HEK293 (cell line): ENCODE data around the gene MOSPD3.

ENCODE experiments used
- PRDM6 ChIP-seq: fragments of 450-650 bp; formaldehyde crosslinking; IDR thresholded peaks from 2 replicates; pipeline ENCODE4 v1.5.1; 2017; ENCODE audit warnings: missing biosample characterization, missing genetic modification characterization
- REPIN1 ChIP-seq: fragments of 450-650 bp; formaldehyde crosslinking; IDR thresholded peaks from 2 replicates; pipeline ENCODE4 v1.5.1; 2017; ENCODE audit warnings: missing biosample characterization, missing genetic modification characterization, low read depth
- SP3 ChIP-seq: fragments of 450-650 bp; formaldehyde crosslinking; IDR thresholded peaks from 2 replicates; pipeline ENCODE4 v1.5.1; 2016; ENCODE audit warnings: missing biosample characterization, missing genetic modification characterization
- SP7 ChIP-seq: fragments of 450-650 bp; formaldehyde crosslinking; IDR thresholded peaks from 2 replicates; pipeline ENCODE4 v1.5.1; 2016; ENCODE audit warnings: missing biosample characterization, missing genetic modification characterization
- WT1 ChIP-seq: fragments of 450-650 bp; formaldehyde crosslinking; IDR thresholded peaks from 2 replicates; pipeline ENCODE4 v1.5.1; 2016; ENCODE audit warnings: missing biosample characterization, missing genetic modification characterization
- ZBTB48 ChIP-seq: fragments of 450-650 bp; formaldehyde crosslinking; IDR thresholded peaks from 2 replicates; pipeline ENCODE4 v1.5.1; 2016; ENCODE audit warnings: missing biosample characterization, missing genetic modification characterization
- ZBTB6 ChIP-seq: fragments of 450-650 bp; formaldehyde crosslinking; IDR thresholded peaks from 2 replicates; pipeline ENCODE4 v1.5.1; 2017; ENCODE audit warnings: missing biosample characterization, missing genetic modification characterization
- ZFP3 ChIP-seq: fragments of 450-650 bp; formaldehyde crosslinking; IDR thresholded peaks from 2 replicates; pipeline ENCODE4 v1.5.1; 2016; ENCODE audit warnings: low read depth, missing biosample characterization, missing genetic modification characterization
- ZNF114 ChIP-seq: fragments of 450-650 bp; formaldehyde crosslinking; IDR thresholded peaks from 2 replicates; pipeline ENCODE4 v1.5.0; 2017; ENCODE audit warnings: missing biosample characterization, missing genetic modification characterization
- ZNF138 ChIP-seq: fragments of 450-650 bp; formaldehyde crosslinking; IDR thresholded peaks from 2 replicates; pipeline ENCODE4 v1.5.1; 2016; ENCODE audit warnings: missing biosample characterization, missing genetic modification characterization, borderline replicate concordance
- ZNF391 ChIP-seq: fragments of 450-650 bp; formaldehyde crosslinking; IDR thresholded peaks from 2 replicates; pipeline ENCODE4 v1.5.1; 2016; ENCODE audit warnings: low read depth, missing biosample characterization, missing genetic modification characterization, borderline replicate concordance
- ZNF398 ChIP-seq: fragments of 450-650 bp; formaldehyde crosslinking; IDR thresholded peaks from 2 replicates; pipeline ENCODE4 v1.5.1; 2017; ENCODE audit warnings: missing biosample characterization, missing genetic modification characterization
- ZNF473 ChIP-seq: fragments of 450-650 bp; formaldehyde crosslinking; IDR thresholded peaks from 2 replicates; pipeline ENCODE4 v1.5.1; 2017; ENCODE audit warnings: missing biosample characterization, missing genetic modification characterization
- ZNF530 ChIP-seq: fragments of 450-650 bp; formaldehyde crosslinking; IDR thresholded peaks from 2 replicates; pipeline ENCODE4 v1.5.1; 2016; ENCODE audit warnings: low read depth, missing biosample characterization, missing genetic modification characterization
- ZNF610 ChIP-seq: fragments of 450-650 bp; formaldehyde crosslinking; IDR thresholded peaks from 2 replicates; pipeline ENCODE4 v1.5.1; 2016; ENCODE audit warnings: missing biosample characterization, missing genetic modification characterization, borderline replicate concordance
- ZNF621 ChIP-seq: fragments of 450-650 bp; formaldehyde crosslinking; IDR thresholded peaks from 2 replicates; pipeline ENCODE4 v1.5.1; 2017; ENCODE audit warnings: missing biosample characterization, missing genetic modification characterization
- ZNF629 ChIP-seq: fragments of 450-650 bp; formaldehyde crosslinking; IDR thresholded peaks from 2 replicates; pipeline ENCODE4 v1.5.1; 2017; ENCODE audit warnings: missing biosample characterization, missing genetic modification characterization
- ZNF654 ChIP-seq: fragments of 450-650 bp; formaldehyde crosslinking; IDR thresholded peaks from 2 replicates; pipeline ENCODE4 v1.5.1; 2016; ENCODE audit warnings: low read depth, missing biosample characterization, missing genetic modification characterization
- TF ChIP-seq, protein P1 (sequence below): fragments of 450-650 bp; formaldehyde crosslinking; IDR thresholded peaks from 2 replicates; pipeline ENCODE4 v1.5.1; 2016; ENCODE audit warnings: missing biosample characterization, missing genetic modification characterization, borderline replicate concordance

MOSPD3 gene

DNA sequence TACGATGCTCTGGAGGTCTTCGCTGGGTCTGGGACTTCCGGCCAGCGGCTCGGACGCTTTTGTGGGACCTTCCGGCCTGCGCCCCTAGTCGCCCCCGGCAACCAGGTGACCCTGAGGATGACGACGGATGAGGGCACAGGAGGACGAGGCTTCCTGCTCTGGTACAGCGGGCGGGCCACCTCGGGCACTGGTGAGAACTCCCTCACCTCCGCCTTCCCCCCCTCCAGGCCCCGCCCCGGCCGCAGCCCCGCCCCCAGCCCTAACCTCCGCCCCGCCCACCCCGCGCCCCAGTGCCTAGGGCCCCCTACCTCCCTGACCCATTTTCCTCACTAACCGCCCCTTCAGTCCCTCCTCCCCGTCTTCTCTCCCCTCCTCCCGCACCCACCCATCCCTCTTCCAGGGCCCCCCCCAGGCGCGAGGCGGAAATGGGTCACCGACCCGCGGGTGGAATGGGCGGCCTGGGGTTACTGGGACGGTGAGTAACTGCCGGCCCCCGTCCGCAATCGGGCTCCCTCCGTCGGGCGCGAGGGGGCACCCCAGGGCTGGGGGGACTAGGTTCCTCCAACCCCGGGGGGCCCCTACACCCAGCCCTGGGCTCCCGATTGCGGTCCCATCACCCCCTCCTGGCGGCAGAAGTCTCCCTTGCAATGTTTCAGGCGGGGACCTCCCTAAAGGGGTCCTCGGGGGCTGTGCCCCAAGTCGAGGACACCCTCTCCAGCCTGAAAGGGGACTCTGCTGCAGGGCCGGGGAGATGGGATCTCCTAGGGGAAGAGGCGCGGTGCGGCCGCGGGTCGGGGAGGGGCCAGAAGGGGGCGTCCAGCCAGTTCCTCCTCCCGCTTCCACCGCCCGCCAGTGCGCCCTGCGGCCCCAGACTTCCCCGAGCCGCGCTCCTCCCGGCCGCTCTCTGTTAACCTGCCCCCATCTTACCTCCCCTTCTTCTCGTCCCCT, 8.0 kb upstream of the MOSPD3 start (continued):
- TF ChIP-seq PRDM6 (tag by site-specific recombination) (no peak), REPIN1 (tag by site-specific recombination) (no peak), ZNF621 (tag by site-specific recombination) (no peak), ZNF473 (no peak), ZNF138 (tag by site-specific recombination) (no peak), WT1 (tag by site-specific recombination) (peak; percentile 27; the same call in 1 of the 2 replicates), ZNF629 (tag by site-specific recombination) (peak; percentile 24), ZNF610 (peak; percentile 58; the same call in 1 of the 2 replicates), SP7 (tag by site-specific recombination) (0 out of 2 replicates have a peak, but pooled peaks have one; percentile 52), ZNF654 (no peak), ZNF391 (0 out of 2 replicates have a peak, but pooled peaks have one; percentile 36), ZNF114 (tag by site-specific recombination) (no peak), ZNF398 (tag by site-specific recombination) (peak; percentile 97), ZNF530 (tag by site-specific recombination) (no peak), ZBTB48 (tag by site-specific recombination) (peak; percentile 86), ZBTB6 (tag by site-specific recombination) (no peak), SP3 (tag by site-specific recombination) (peak; percentile 74), ZFP3 (no peak)
- TF ChIP-seq, protein P1, sequence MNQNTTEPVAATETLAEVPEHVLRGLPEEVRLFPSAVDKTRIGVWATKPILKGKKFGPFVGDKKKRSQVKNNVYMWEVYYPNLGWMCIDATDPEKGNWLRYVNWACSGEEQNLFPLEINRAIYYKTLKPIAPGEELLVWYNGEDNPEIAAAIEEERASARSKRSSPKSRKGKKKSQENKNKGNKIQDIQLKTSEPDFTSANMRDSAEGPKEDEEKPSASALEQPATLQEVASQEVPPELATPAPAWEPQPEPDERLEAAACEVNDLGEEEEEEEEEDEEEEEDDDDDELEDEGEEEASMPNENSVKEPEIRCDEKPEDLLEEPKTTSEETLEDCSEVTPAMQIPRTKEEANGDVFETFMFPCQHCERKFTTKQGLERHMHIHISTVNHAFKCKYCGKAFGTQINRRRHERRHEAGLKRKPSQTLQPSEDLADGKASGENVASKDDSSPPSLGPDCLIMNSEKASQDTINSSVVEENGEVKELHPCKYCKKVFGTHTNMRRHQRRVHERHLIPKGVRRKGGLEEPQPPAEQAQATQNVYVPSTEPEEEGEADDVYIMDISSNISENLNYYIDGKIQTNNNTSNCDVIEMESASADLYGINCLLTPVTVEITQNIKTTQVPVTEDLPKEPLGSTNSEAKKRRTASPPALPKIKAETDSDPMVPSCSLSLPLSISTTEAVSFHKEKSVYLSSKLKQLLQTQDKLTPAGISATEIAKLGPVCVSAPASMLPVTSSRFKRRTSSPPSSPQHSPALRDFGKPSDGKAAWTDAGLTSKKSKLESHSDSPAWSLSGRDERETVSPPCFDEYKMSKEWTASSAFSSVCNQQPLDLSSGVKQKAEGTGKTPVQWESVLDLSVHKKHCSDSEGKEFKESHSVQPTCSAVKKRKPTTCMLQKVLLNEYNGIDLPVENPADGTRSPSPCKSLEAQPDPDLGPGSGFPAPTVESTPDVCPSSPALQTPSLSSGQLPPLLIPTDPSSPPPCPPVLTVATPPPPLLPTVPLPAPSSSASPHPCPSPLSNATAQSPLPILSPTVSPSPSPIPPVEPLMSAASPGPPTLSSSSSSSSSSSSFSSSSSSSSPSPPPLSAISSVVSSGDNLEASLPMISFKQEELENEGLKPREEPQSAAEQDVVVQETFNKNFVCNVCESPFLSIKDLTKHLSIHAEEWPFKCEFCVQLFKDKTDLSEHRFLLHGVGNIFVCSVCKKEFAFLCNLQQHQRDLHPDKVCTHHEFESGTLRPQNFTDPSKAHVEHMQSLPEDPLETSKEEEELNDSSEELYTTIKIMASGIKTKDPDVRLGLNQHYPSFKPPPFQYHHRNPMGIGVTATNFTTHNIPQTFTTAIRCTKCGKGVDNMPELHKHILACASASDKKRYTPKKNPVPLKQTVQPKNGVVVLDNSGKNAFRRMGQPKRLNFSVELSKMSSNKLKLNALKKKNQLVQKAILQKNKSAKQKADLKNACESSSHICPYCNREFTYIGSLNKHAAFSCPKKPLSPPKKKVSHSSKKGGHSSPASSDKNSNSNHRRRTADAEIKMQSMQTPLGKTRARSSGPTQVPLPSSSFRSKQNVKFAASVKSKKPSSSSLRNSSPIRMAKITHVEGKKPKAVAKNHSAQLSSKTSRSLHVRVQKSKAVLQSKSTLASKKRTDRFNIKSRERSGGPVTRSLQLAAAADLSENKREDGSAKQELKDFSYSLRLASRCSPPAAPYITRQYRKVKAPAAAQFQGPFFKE (tag by site-specific recombination): no peak
